ENCODE results near the gene UBE2Z.

Gene UBE2Z

GRCh38 chr17:48961516-48962233 lies 53.5 kb downstream of the UBE2Z start:
- DNase-seq, result no peak

DNA sequence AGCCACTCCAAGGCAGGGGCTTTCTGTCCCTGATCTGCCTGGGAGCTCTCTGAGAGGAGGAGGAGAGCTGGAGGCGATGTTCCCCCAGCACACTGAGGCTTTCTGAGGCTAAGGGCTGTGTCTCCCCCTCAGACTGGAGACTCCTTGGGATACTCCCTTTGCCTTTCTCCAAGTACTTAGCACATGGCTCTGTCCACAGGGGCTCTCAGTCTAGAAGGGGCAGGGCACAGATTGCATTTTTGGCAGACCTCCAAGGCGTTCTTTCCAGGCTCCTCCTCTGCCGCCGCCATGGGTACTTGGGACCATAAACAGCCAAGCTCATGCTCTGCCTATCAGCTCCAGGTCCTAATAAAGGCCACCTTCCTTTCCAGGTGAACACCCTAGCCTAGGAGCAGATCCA lies 62.0 kb downstream of the UBE2Z start:
- DNase-seq, result no peak

GRCh38 chr17:48970865-48971687 lies 62.9 kb downstream of the UBE2Z start:
- DNase-seq, result no peak

DNA sequence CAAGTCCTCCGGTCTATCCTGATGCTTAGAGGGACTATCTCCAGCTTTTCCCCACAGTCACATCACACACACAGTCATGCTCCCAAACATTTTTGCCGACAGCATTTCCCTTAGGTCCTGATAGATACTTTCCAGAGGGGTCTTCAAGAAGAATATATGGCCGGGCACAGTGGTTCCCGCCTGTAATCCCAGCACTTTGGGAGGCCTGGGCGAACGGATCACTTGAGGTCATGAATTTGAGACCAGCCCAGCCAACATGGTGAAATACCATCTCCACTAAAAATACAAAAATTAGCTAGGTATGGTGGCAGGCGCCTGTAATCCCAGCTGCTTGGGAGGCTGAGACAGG lies 64.5 kb downstream of the UBE2Z start:
- no peak for DNase-seq

DNA sequence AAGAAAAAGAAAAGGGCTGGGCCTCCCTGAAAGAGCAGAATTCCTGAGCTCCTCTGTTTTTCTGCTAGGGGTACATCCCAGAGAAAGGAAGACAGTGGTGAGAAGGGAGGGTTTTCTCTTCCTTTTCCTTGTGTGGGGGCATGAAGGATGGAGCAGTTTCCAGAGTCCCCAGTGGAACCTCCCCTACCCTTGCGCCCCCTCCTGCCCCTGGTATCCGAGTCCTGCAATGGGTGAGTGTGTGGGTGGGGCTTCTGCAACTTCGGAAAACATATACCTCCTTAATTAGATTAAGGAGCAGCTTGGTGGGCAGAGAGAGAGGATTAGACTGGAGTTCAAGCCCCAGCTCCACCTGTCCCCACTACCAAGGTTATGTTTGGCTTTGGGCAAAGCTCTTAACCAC lies 65.6 kb downstream of the UBE2Z start:
- no peak for DNase-seq
